Subcutaneous abdominal adipose tissue (tissue), 5 donors: ENCODE data around the gene WFDC10B.

Source experiments
- H3K27ac ChIP-seq: one replicate; pipeline ENCODE4 v1.7.0; 2013; ENCODE audit warnings: low read depth, mild to moderate bottlenecking, inconsistent platforms, low read length, moderate library complexity
- H3K27me3 ChIP-seq, 5 donors: one replicate each; pipeline ENCODE4 v1.7.0; 2013; ENCODE audit warnings: low read length in 5 of 5, inconsistent platforms in 1 of 5; ENCODE audit not compliant: control insufficient read depth in 5 of 5, insufficient read depth in 4 of 5
- H3K36me3 ChIP-seq, 5 donors: one replicate each; pipeline ENCODE4 v1.7.0; 2013; ENCODE audit warnings: low read length in 5 of 5; ENCODE audit not compliant: control insufficient read depth in 5 of 5, insufficient read depth in 5 of 5
- H3K4me1 ChIP-seq, 5 donors: one replicate each; pipeline ENCODE4 v1.7.0; 2013; ENCODE audit warnings: low read length in 5 of 5, mild to moderate bottlenecking in 3 of 5, moderate library complexity in 1 of 5; ENCODE audit not compliant: control insufficient read depth in 5 of 5, insufficient read depth in 5 of 5
- H3K4me3 ChIP-seq, 5 donors: one replicate each; pipeline ENCODE4 v1.7.0; 2013; ENCODE audit warnings: low read length in 5 of 5, low read depth in 1 of 5
- H3K9ac ChIP-seq, 5 donors: one replicate each; pipeline ENCODE4 v1.7.0; 2013; ENCODE audit warnings: low read length in 5 of 5, mild to moderate bottlenecking in 4 of 5, moderate library complexity in 3 of 5
- H3K9me3 ChIP-seq, 5 donors: one replicate each; pipeline ENCODE4 v1.7.0; 2013; ENCODE audit warnings: low read length in 5 of 5; ENCODE audit not compliant: control insufficient read depth in 5 of 5
- donor health status: healthy.
- donor health status: healthy.
- donor health status: healthy.
- donor health status: healthy.
- donor health status: healthy.

Gene WFDC10B

DNA sequence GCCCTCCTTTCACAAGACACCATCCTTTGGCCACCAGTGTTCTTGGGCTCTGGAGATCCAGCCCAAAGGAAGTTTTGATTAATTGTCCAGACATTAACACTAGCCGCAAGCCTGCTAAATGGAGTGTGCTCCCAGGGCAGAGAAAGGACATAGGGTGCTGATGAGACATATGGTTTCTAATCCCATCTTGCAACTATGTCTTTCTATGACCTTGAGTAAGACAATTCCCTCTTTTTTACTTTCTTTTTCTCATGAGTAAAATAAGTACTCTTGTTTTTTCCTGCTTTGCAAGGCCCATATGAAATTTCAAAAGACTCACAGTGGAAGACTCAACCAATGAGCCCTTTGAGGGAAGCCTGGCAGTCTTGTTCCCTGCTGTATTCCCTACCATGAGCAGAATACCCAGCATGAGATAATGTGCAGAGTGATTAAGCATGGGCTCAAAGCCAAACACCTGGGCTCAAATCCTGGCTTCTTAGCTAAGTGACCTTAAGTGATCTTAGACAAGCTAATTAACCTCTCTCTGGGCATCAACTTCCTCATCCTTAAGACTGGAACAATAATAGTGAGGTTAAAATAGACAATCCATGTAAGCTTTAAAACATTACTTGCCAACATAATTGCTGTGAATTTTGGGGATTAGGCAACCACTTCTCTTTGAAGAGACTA, at the start of gene WFDC10B:
WFDC10B (minus strand) TSS at position 51 of the 669 bp plus-strand sequence. CDS start 19,027 bp downstream, outside the sequence.
- Histone ChIP-seq H3K27me3 (peaks cover 0 to 3% (median 0%) of the 10 kb centered on the region in 5 donors), H3K9me3 (no peaks in the 10 kb centered on the region), H3K36me3 (no peaks in the 10 kb centered on the region), H3K27ac (no peak within 1 kb of the TSS), H3K4me1 (no peaks in the 10 kb centered on the region), H3K9ac (no peak within 1 kb of the TSS), H3K4me3 (no peak within 1 kb of the TSS)

DNA sequence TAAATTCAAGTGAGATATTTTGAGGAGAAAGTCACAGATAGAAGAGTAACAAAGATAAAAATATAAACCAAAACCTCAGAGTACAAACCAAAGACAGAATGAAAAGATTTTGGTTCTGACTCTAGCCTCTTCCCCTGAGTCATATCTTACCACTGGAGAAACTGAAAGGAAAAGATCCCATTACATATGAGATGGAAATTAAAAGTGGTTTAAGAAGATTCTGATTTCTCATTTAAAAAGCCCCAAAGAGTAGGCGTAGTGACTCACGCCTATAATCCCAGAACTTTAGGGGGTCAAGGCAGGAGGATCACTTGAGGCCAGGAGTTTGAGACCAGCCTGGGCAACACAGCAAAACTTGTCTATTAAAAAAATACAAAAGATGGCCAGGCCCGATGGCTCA, 47.9 kb upstream of the WFDC10B start:
- H3K9ac ChIP-seq, result no peak overlapping the region
- peaks cover 0 to 5% (median 0%) of the 10 kb centered on the region in 5 donors for H3K27me3 ChIP-seq
- H3K4me3 ChIP-seq, result no peak overlapping the region
- no peaks in the 10 kb centered on the region for H3K36me3 ChIP-seq
- H3K4me1 ChIP-seq, result no peaks in the 10 kb centered on the region
- peaks cover 0 to 11% (median 0%) of the 10 kb centered on the region in 5 donors for H3K9me3 ChIP-seq
- no peak overlapping the region for H3K27ac ChIP-seq

DNA sequence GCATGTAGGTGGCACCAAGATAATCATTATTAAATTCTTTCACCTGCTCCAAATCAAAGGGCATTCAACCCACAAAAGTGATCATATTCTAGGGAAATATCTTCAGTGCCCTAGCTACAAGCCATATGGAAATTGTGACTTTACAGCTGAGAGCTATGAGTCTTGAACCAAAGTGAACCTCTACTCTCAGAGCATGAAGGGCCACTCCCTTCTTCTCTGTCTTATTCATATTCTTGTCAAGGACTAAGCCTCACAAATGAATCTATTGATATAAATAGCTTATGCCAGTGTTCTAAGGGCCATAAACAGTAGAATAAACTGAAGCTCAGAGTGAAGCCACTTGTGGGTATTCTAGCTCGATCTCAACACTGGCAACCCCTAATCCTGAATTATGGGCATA, 46.9 kb upstream of the WFDC10B start:
- no peak overlapping the region for H3K9ac ChIP-seq
- no peak overlapping the region for H3K4me3 ChIP-seq
- H3K36me3 ChIP-seq, result no peaks in the 10 kb centered on the region
- H3K27me3 ChIP-seq, result peaks cover 0 to 5% (median 0%) of the 10 kb centered on the region in 5 donors
- H3K9me3 ChIP-seq, result peaks cover 0 to 11% (median 0%) of the 10 kb centered on the region in 5 donors
- H3K4me1 ChIP-seq, result no peaks in the 10 kb centered on the region
- H3K27ac ChIP-seq, result no peak overlapping the region

GRCh38 chr20:45745015-45745414, 40.2 kb upstream of the WFDC10B start:
- no peaks in the 10 kb centered on the region for H3K4me1 ChIP-seq
- H3K27me3 ChIP-seq, result peaks cover 0 to 5% (median 0%) of the 10 kb centered on the region in 5 donors
- H3K36me3 ChIP-seq, result no peaks in the 10 kb centered on the region
- no peak overlapping the region for H3K9ac ChIP-seq
- no peak overlapping the region for H3K4me3 ChIP-seq
- H3K27ac ChIP-seq, result no peak overlapping the region
- no peaks in the 10 kb centered on the region for H3K9me3 ChIP-seq

GRCh38 chr20:45742596-45742995, 37.8 kb upstream of the WFDC10B start:
- H3K36me3 ChIP-seq, result no peaks in the 10 kb centered on the region
- H3K27ac ChIP-seq, result no peak overlapping the region
- no peaks in the 10 kb centered on the region for H3K9me3 ChIP-seq
- no peak overlapping the region for H3K9ac ChIP-seq
- H3K27me3 ChIP-seq, result no peaks in the 10 kb centered on the region
- no peaks in the 10 kb centered on the region for H3K4me1 ChIP-seq
- no peak overlapping the region for H3K4me3 ChIP-seq

DNA sequence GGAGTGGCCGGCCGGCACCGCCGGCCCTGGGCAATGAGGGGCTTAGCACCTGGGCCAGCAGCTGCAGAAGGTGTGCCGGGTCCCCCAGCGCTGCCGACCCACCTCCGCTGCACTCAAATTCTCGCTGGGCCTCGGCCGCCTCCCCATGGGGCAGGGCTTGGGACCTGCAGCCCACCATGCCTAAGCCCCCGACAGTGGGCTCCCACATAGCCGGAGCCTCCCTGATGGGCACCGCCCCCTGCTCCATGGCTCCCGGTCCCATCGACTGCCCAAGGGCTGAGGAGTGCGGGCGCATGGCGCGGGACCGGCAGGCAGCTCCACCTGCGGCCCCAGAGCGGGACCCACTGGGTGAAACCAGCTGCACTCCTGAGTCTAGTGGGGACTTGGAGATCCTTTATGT, 31.2 kb upstream of the WFDC10B start:
- no peaks in the 10 kb centered on the region for H3K27me3 ChIP-seq
- H3K9ac ChIP-seq, result no peak overlapping the region
- no peaks in the 10 kb centered on the region for H3K4me1 ChIP-seq
- no peaks in the 10 kb centered on the region for H3K36me3 ChIP-seq
- H3K9me3 ChIP-seq, result peaks cover 0 to 13% (median 3%) of the 10 kb centered on the region in 5 donors
- H3K4me3 ChIP-seq, result no peak overlapping the region
- no peak overlapping the region for H3K27ac ChIP-seq

GRCh38 chr20:45735552-45735951, 30.7 kb upstream of the WFDC10B start:
- H3K9me3 ChIP-seq, result peaks cover 0 to 13% (median 3%) of the 10 kb centered on the region in 5 donors
- no peak overlapping the region for H3K27ac ChIP-seq
- H3K4me1 ChIP-seq, result no peaks in the 10 kb centered on the region
- no peaks in the 10 kb centered on the region for H3K36me3 ChIP-seq
- H3K27me3 ChIP-seq, result no peaks in the 10 kb centered on the region
- no peak overlapping the region for H3K9ac ChIP-seq
- H3K4me3 ChIP-seq, result no peak overlapping the region

- Histone ChIP-seq H3K9ac (no peak overlapping the region), H3K27ac (no peak overlapping the region), H3K4me3 (no peak overlapping the region), H3K9me3 (peaks cover 0 to 15% (median 3%) of the 10 kb centered on the region in 5 donors), H3K4me1 (no peaks in the 10 kb centered on the region), H3K36me3 (no peaks in the 10 kb centered on the region), H3K27me3 (no peaks in the 10 kb centered on the region)
Observed at GRCh38 chr20:45732199-45732598, 27.4 kb upstream of the WFDC10B start.

DNA sequence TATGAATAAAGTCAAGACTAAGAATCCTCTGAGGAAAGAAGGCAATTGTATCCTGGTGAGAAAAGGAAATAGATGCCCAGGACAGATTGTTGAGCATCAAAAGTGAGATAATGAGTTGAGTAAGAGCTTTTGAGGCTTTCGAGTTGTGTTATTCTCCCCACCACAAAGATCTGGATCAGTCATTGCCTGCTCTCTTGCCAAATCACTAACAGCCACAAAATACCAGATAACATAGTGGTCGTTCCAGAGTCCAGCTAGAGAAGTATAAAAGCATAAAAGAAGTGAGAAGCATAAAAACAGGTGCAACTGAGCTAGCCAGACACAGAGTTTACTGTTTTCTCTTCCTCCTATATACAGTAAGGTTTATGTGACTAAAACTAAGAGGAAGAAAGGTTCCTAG, 22.2 kb upstream of the WFDC10B start:
- H3K4me3 ChIP-seq, result no peak overlapping the region
- H3K9me3 ChIP-seq, result peaks cover 0 to 11% (median 2%) of the 10 kb centered on the region in 5 donors
- no peaks in the 10 kb centered on the region for H3K4me1 ChIP-seq
- no peak overlapping the region for H3K9ac ChIP-seq
- peaks cover 0 to 2% (median 0%) of the 10 kb centered on the region in 5 donors for H3K27me3 ChIP-seq
- H3K27ac ChIP-seq, result no peak overlapping the region
- no peaks in the 10 kb centered on the region for H3K36me3 ChIP-seq

DNA sequence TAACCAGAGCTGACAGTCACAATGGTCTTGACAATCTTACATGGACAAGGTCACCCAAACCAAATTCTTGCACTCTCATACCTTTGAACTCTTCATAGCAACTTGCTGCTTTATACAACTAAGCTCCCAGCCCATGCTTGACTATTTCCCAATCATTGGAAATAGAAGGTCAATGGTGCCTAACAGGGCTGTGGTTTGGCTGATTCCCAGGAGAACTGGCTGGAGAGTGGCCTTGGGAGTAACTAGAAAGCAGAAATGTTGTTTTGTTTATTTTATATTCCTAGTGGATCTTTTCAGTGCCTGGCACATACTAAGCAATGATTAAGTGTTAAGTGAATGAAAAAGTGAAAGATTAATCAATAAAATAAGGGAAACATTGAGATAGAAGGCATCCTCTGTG, 20.3 kb upstream of the WFDC10B start:
- Histone ChIP-seq H3K27me3 (peaks cover 0 to 2% (median 0%) of the 10 kb centered on the region in 5 donors), H3K4me1 (no peaks in the 10 kb centered on the region), H3K9ac (no peak overlapping the region)

More for the DNA sequence above, 20.3 kb upstream of the WFDC10B start:
- H3K4me3 ChIP-seq, result no peak overlapping the region
- no peak overlapping the region for H3K27ac ChIP-seq
- peaks cover 0 to 2% (median 0%) of the 10 kb centered on the region in 5 donors for H3K9me3 ChIP-seq
- no peaks in the 10 kb centered on the region for H3K36me3 ChIP-seq
